K562 (cell line): ENCODE data around the gene LRRC71. TPM values are rescaled to one million over a fixed set of nuclear protein-coding genes. Genes with fewer than 3 reads are reported as not detected.

Experiments
- ARID3A ChIP-seq: IDR thresholded peaks from 2 replicates; pipeline ENCODE4 v1.6.1; 2012; ENCODE audit warnings: low read depth, low read length, improper control_type of control experiment, borderline replicate concordance
- C11orf30 ChIP-seq: fragments of 450-650 bp; IDR thresholded peaks from 2 replicates; pipeline ENCODE4 v1.6.1; 2016; ENCODE audit warnings: low read depth, mild to moderate bottlenecking
- CBFA2T3 ChIP-seq: fragments of 450-650 bp; IDR thresholded peaks from 2 replicates; pipeline ENCODE4 v1.6.1; 2017
- CTBP1 ChIP-seq: fragments of 450-650 bp; IDR thresholded peaks from 2 replicates; pipeline ENCODE4 v1.6.1; 2016; ENCODE audit warnings: borderline replicate concordance
- EP300 ChIP-seq: IDR thresholded peaks from 2 replicates; pipeline ENCODE4 v1.6.1; 2012; ENCODE audit warnings: low read length, improper control_type of control experiment
- FOXM1 ChIP-seq, 2 experiments: fragments of 450-650 bp in 1 of 2; sonication (generic) in 1 of 2; formaldehyde crosslinking in 1 of 2; IDR thresholded peaks; 2 replicates each; pipeline versions ENCODE4 v1.6.1 to v1.9.0; 2017 to 2022; ENCODE audit warnings: low read depth in 2 of 2, mild to moderate bottlenecking in 2 of 2, missing genetic modification reagents in 1 of 2, moderate library complexity in 1 of 2
- GATAD2B ChIP-seq: fragments of 450-650 bp; IDR thresholded peaks from 2 replicates; pipeline ENCODE4 v1.6.1; 2017; ENCODE audit warnings: mild to moderate bottlenecking, borderline replicate concordance
- HNRNPUL1 ChIP-seq: fragments of 200-400 bp; formaldehyde crosslinking; IDR thresholded peaks from 2 replicates; pipeline ENCODE4 v1.6.1; 2017; ENCODE audit warnings: low read length
- KDM4B ChIP-seq, 2 experiments: fragments of 450-650 bp in 1 of 2; sonication (generic) in 1 of 2; IDR thresholded peaks; 2 replicates each; pipeline ENCODE4 v1.6.1; 2016 to 2017; ENCODE audit warnings: borderline replicate concordance in 2 of 2, antibody characterized with exemption in 1 of 2, low read depth in 1 of 2, mild to moderate bottlenecking in 1 of 2
- MTA1 ChIP-seq: fragments of 450-650 bp; IDR thresholded peaks from 2 replicates; pipeline ENCODE4 v1.6.1; 2017; ENCODE audit warnings: borderline replicate concordance
- SAFB2 ChIP-seq: fragments of 200-400 bp; formaldehyde crosslinking; IDR thresholded peaks from 2 replicates; pipeline ENCODE4 v1.6.1; 2018; ENCODE audit warnings: borderline replicate concordance, low read length, low read depth, moderate library complexity; ENCODE audit not compliant: severe bottlenecking
- TEAD1 ChIP-seq, 2 experiments: fragments of 450-650 bp in 1 of 2; sonication (generic) in 1 of 2; formaldehyde crosslinking; IDR thresholded peaks; 2 replicates each; pipeline versions ENCODE4 v1.4.0 to v1.8.0; 2020 to 2022; ENCODE audit warnings: mild to moderate bottlenecking in 2 of 2, missing genetic modification reagents in 1 of 2
- TOE1 ChIP-seq, 2 experiments: fragments of 450-650 bp in 1 of 2; sonication (generic) in 1 of 2; formaldehyde crosslinking in 1 of 2; IDR thresholded peaks; 2 replicates each; pipeline versions ENCODE4 v1.7.1 to v1.8.0; 2016 to 2022; ENCODE audit warnings: borderline replicate concordance in 2 of 2, mild to moderate bottlenecking in 2 of 2, antibody characterized with exemption in 1 of 2, inconsistent platforms in 1 of 2, low read depth in 1 of 2, missing genetic modification reagents in 1 of 2, moderate library complexity in 1 of 2
- USF2 ChIP-seq: sonication (generic); formaldehyde crosslinking; IDR thresholded peaks from 2 replicates; pipeline ENCODE4 v1.5.0; 2020; ENCODE audit warnings: missing genetic modification reagents
- ZBED1 ChIP-seq: IDR thresholded peaks from 2 replicates; pipeline ENCODE4 v1.6.1; 2014
- ZBTB11 ChIP-seq, 3 experiments: fragments of 200-800 bp in 1 of 3; fragments of 250-450 bp in 1 of 3; fragments of 450-650 bp in 1 of 3; sonication (Bioruptor Pico) in 1 of 3; sonication (Bioruptor generic) in 1 of 3; formaldehyde crosslinking in 1 of 3; IDR thresholded peaks; 2 replicates each; pipeline versions ENCODE4 v1.6.1 to v1.8.0; 2016 to 2022; ENCODE audit warnings: mild to moderate bottlenecking in 2 of 3, missing genetic modification characterization in 2 of 3, missing compliant biosample characterization in 1 of 3, moderate library complexity in 1 of 3
- ZNF277 ChIP-seq: fragments of 250-450 bp; sonication (Bioruptor Pico); IDR thresholded peaks from 2 replicates; pipeline ENCODE4 v1.8.0; 2022; ENCODE audit warnings: inconsistent platforms, mild to moderate bottlenecking, moderate library complexity, borderline replicate concordance
- ZNF583 ChIP-seq: fragments of 250-450 bp; sonication (Bioruptor Pico); IDR thresholded peaks from 2 replicates; pipeline ENCODE4 v1.4.0; 2020
- polyA plus RNA-seq, 8 experiments: library from polyadenylated mRNA; depleted of rRNA in 4 of 8; stranded (reverse) in 5 of 8; unstranded in 3 of 8; fragments of >200 nt; fragmentation: Nextera tagmentation in 2 of 8; fragmentation: Illumina TruSeq in 1 of 8; extraction: Ambion mirVana in 2 of 8; extraction: Trizol in 1 of 8; gene quantifications; 2 replicates each; pipeline versions ENCODE4 v1.2.1 to v1.2.3, GENCODE V29; 2011 to 2014; ENCODE audit warnings: inconsistent platforms in 1 of 8, missing spikeins in 1 of 8
- total RNA-seq, 7 experiments: library from RNA; depleted of rRNA in 6 of 7; stranded (reverse); fragments of >200 nt in 6 of 7; fragmentation: Illumina TruSeq in 2 of 7; extraction: Trizol in 2 of 7; gene quantifications; 2 replicates each; pipeline versions ENCODE4 v1.2.1 to v1.2.3, GENCODE V29; 2011 to 2021; ENCODE audit warnings: low replicate concordance in 1 of 7

The LRRC71 gene
- total and polyA plus RNA-seq, 9 of the 15 experiments (the other 6 are each of a cell fraction or from before 2014, with no cell fraction given): 0.06 to 1.2 (median 0.51) TPM; not detected in 1

- no peak for TF ChIP-seq ARID3A
- no peak for TF ChIP-seq ZBTB11 (CRISPR knock-in tag; IDR thresholded peaks at IDR 0.05)
- no peak for TF ChIP-seq GATAD2B
- TF ChIP-seq SAFB2: no peak
- TF ChIP-seq FOXM1 (IDR thresholded peaks at IDR 0.05; ENCODE audit: low read depth): no peak
- no peak for TF ChIP-seq FOXM1 (CRISPR knock-in tag; IDR thresholded peaks at IDR 0.05; ENCODE audit: low read depth)
- TF ChIP-seq MTA1: no peak
- peak; percentile 58; the same call in 1 of the 2 replicates for TF ChIP-seq CTBP1
- no peak for TF ChIP-seq TEAD1 (CRISPR knock-in tag; IDR thresholded peaks at IDR 0.05)
- TF ChIP-seq HNRNPUL1: no peak
- peak; percentile 73 for TF ChIP-seq USF2 (CRISPR knock-in tag)
- peak; percentile 50 for TF ChIP-seq EP300
- TF ChIP-seq KDM4B (IDR thresholded peaks at IDR 0.05; ENCODE audit: borderline replicate concordance in 2 of 2, low read depth in 1 of 2): no peak
- no peak for TF ChIP-seq ZNF277 (CRISPR knock-in tag)
- TF ChIP-seq CBFA2T3: no peak
- TF ChIP-seq C11orf30: peak; percentile 28; the same call in 1 of the 2 replicates
- peak; percentile 84; the same call in 1 of the 2 replicates for TF ChIP-seq TOE1 (IDR thresholded peaks at IDR 0.05; ENCODE audit: borderline replicate concordance)
- no peak for TF ChIP-seq TOE1 (CRISPR knock-in tag; IDR thresholded peaks at IDR 0.05; ENCODE audit: borderline replicate concordance, low read depth)
- TF ChIP-seq ZBED1: no peak
- no peak for TF ChIP-seq ZNF583
Measured at GRCh38 chr1:156889802-156890580, 30.4 kb upstream of the LRRC71 start (continued).
